ENCODE data around the gene NBEA.
"Not testable (repeated sequence)": the region's sequence is repeated elsewhere in the genome, so short reads cannot be mapped to it uniquely, and the experiment has no call there.

Gene NBEA

DNA sequence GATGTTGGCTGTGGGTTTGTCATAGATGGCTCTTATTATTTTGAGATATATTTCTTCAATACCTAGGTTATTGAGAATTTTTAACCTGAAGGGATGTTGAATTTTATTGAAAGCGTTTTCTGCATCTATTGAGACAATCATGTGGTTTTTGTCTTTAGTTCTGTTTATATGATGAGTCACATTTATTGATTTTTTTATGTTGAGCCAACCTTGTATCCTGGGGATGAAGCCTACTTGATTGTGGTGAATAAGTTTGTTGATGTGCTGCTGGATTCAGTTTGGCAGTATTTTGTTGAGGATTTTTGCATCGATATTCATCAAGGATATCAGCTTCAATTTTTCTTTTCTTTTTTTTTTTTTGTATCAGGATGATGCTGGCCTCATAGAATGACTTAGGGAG, 29.4 kb downstream of the NBEA start:
- Histone ChIP-seq H2BK120ac (ENCODE audit: insufficient read depth, low read length, poor library complexity) (no peak overlapping the region), H2AK5ac (ENCODE audit: low read length) (no peak overlapping the region), H4K12ac (ENCODE audit: low read depth, low read length) (no peak overlapping the region), H3K27ac (ENCODE audit: low read depth, low read length) (no peak overlapping the region), H3K9ac (ENCODE audit: low read length) (no peak overlapping the region), H3K9me3 (ENCODE audit: insufficient read depth, low read depth, low read length) (peaks cover 1% of the 10 kb centered on the region), H4K8ac (ENCODE audit: low read depth, low read length) (no peak overlapping the region), H3K36me3 (ENCODE audit: control insufficient read depth in 1 of 2, insufficient read depth in 2 of 2, low read length in 2 of 2) (no peaks in the 10 kb centered on the region), H3K4me2 (ENCODE audit: low read length) (no peak overlapping the region), H2BK5ac (ENCODE audit: low read depth, low read length, poor library complexity) (no peak overlapping the region), H3K18ac (ENCODE audit: low read length) (no peak overlapping the region), H3K14ac (ENCODE audit: low read length) (no peak overlapping the region), H2BK12ac (ENCODE audit: low read length) (no peak overlapping the region), H4K91ac (ENCODE audit: low read depth, low read length) (no peak overlapping the region), H3K4ac (ENCODE audit: low read depth, low read length) (no peak overlapping the region), H3K79me1 (ENCODE audit: low read length) (no peaks in the 10 kb centered on the region), H3K4me3 (ENCODE audit: low read depth, low read length) (no peak overlapping the region), H2AFZ (ENCODE audit: insufficient read depth, low read length, poor library complexity) (no peak overlapping the region), H3K27me3 (ENCODE audit: insufficient read depth, low read length) (no peaks in the 10 kb centered on the region), H3K23ac (ENCODE audit: low read length) (no peak overlapping the region), H3K4me1 (ENCODE audit: control insufficient read depth in 1 of 2, insufficient read depth in 2 of 2, low read length in 2 of 2) (no peaks in the 10 kb centered on the region), H3K79me2 (ENCODE audit: control insufficient read depth, insufficient read depth, low read length, poor library complexity) (no peaks in the 10 kb centered on the region)
- WGBS (ENCODE audit: extremely low coverage, insufficient coverage, insufficient read length), result no CpG with 5 or more reads among the region's 2 CpGs
- no peak for DNase-seq

GRCh38 chr13:34985199-34985598, 43.1 kb downstream of the NBEA start:
- not testable (repeated sequence) for H2AK5ac ChIP-seq (ENCODE audit: low read length); H4K8ac ChIP-seq (ENCODE audit: low read depth, low read length); H3K4ac ChIP-seq (ENCODE audit: low read depth, low read length); H3K4me3 ChIP-seq (ENCODE audit: low read depth, low read length); H3K9ac ChIP-seq (ENCODE audit: low read length); H3K4me2 ChIP-seq (ENCODE audit: low read length); H2BK12ac ChIP-seq (ENCODE audit: low read length); H4K12ac ChIP-seq (ENCODE audit: low read depth, low read length); H2AFZ ChIP-seq (ENCODE audit: insufficient read depth, low read length, poor library complexity); H3K27me3 ChIP-seq (ENCODE audit: insufficient read depth, low read length); H3K79me2 ChIP-seq (ENCODE audit: control insufficient read depth, insufficient read depth, low read length, poor library complexity); H3K23ac ChIP-seq (ENCODE audit: low read length); H2BK120ac ChIP-seq (ENCODE audit: insufficient read depth, low read length, poor library complexity); H3K18ac ChIP-seq (ENCODE audit: low read length); H4K91ac ChIP-seq (ENCODE audit: low read depth, low read length); H3K27ac ChIP-seq (ENCODE audit: low read depth, low read length); H3K36me3 ChIP-seq (ENCODE audit: control insufficient read depth in 1 of 2, insufficient read depth in 2 of 2, low read length in 2 of 2); H3K4me1 ChIP-seq (ENCODE audit: control insufficient read depth in 1 of 2, insufficient read depth in 2 of 2, low read length in 2 of 2); H3K9me3 ChIP-seq (ENCODE audit: insufficient read depth, low read depth, low read length); H2BK5ac ChIP-seq (ENCODE audit: low read depth, low read length, poor library complexity); H3K79me1 ChIP-seq (ENCODE audit: low read length); DNase-seq; H3K14ac ChIP-seq (ENCODE audit: low read length)
- WGBS (ENCODE audit: extremely low coverage, insufficient coverage, insufficient read length), result no CpG with 5 or more reads among the region's 5 CpGs

DNA sequence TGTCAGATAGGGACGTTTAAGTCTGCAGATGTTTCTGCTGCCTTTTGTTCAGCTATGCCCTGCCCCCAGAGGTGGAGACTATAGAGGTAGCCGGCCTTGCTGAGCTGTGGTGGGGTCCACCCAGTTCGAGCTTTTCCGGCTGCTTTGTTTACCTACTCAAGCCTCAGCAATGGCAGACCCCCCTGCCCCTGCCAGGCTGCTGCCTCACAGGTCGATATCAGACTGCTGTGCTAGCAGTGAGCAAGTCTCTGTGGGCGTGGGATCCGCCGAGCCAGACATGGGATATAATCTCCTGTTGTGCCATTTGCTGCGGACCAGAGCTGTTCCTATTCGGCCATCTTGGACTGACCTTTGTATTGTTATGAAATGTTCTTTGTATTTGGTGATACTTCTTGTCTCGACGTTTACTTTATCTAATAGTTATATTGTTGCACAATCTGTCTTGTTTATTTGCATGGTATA, 46.3 kb downstream of the NBEA start:
- no peak overlapping the region for H3K9ac ChIP-seq (ENCODE audit: low read length)

DNA sequence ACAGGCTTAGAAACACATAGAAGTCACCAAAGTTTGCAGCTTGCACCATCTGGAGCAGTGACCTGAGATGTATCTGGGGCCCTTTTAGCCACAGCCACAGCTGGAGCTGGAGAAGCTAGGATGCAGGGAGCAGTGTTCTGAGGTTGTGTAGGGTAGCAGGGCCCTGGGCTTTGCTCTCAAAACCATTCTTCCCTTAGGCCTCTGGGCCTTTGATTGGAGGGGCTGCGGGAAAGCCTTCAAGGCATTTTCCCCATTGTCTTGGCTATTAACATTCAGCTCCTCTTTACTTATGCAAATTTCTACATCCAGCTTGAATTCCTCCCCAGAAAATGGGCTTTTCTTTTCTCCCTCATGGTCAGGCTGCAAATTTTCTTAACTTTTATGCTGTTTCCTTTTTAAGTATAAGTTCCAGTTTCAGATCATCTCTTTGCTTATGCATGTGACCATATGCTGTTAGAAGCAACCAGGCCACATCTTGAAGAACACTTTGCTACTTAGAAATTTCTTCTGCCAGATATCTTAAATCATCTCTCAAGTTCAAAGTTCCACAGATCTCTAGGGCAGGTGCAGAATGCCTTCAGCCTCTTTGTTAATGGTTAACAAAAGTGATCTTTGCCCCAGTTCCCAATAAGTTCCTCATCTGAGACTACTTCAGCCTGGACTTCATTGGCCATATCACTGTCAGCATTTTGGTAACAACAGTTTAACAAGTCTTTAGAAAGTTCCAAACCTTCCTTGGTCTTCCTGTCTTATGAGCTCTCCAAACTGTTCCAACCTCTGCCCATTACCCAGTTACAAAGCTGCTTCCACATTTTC, 48.5 kb downstream of the NBEA start:
- WGBS (ENCODE audit: extremely low coverage, insufficient coverage, insufficient read length), result no CpG with 5 or more reads among the region's 1 CpG
- H2AFZ ChIP-seq (ENCODE audit: insufficient read depth, low read length, poor library complexity), result no peak overlapping the region

More for the DNA sequence above, 46.3 kb downstream of the NBEA start:
- H3K9me3 ChIP-seq (ENCODE audit: insufficient read depth, low read depth, low read length), result peaks cover 12% of the 10 kb centered on the region
- WGBS (ENCODE audit: extremely low coverage, insufficient coverage, insufficient read length), result no CpG with 5 or more reads among the region's 12 CpGs
- no peak overlapping the region for H3K27ac ChIP-seq (ENCODE audit: low read depth, low read length)
- no peak overlapping the region for H4K12ac ChIP-seq (ENCODE audit: low read depth, low read length)
- H3K4me3 ChIP-seq (ENCODE audit: low read depth, low read length), result no peak overlapping the region
- H3K4ac ChIP-seq (ENCODE audit: low read depth, low read length), result no peak overlapping the region
- no peak overlapping the region for H3K23ac ChIP-seq (ENCODE audit: low read length)
- no peaks in the 10 kb centered on the region for H3K27me3 ChIP-seq (ENCODE audit: insufficient read depth, low read length)
- no peaks in the 10 kb centered on the region for H3K79me1 ChIP-seq (ENCODE audit: low read length)
- no peaks in the 10 kb centered on the region for H3K79me2 ChIP-seq (ENCODE audit: control insufficient read depth, insufficient read depth, low read length, poor library complexity)
- H3K4me2 ChIP-seq (ENCODE audit: low read length), result no peak overlapping the region
- H2AFZ ChIP-seq (ENCODE audit: insufficient read depth, low read length, poor library complexity), result no peak overlapping the region
- no peak overlapping the region for H3K14ac ChIP-seq (ENCODE audit: low read length)
- H3K4me1 ChIP-seq (ENCODE audit: control insufficient read depth in 1 of 2, insufficient read depth in 2 of 2, low read length in 2 of 2), result no peaks in the 10 kb centered on the region
- H4K8ac ChIP-seq (ENCODE audit: low read depth, low read length), result no peak overlapping the region
- H3K36me3 ChIP-seq (ENCODE audit: control insufficient read depth in 1 of 2, insufficient read depth in 2 of 2, low read length in 2 of 2), result no peaks in the 10 kb centered on the region
- DNase-seq, result no peak
- no peak overlapping the region for H2BK12ac ChIP-seq (ENCODE audit: low read length)
- no peak overlapping the region for H3K18ac ChIP-seq (ENCODE audit: low read length)
- H2AK5ac ChIP-seq (ENCODE audit: low read length), result no peak overlapping the region
- H2BK5ac ChIP-seq (ENCODE audit: low read depth, low read length, poor library complexity), result no peak overlapping the region
- H4K91ac ChIP-seq (ENCODE audit: low read depth, low read length), result no peak overlapping the region
- H2BK120ac ChIP-seq (ENCODE audit: insufficient read depth, low read length, poor library complexity), result no peak overlapping the region

More for the DNA sequence above, 48.5 kb downstream of the NBEA start:
- Histone ChIP-seq H3K4ac (ENCODE audit: low read depth, low read length) (no peak overlapping the region), H3K36me3 (ENCODE audit: control insufficient read depth in 1 of 2, insufficient read depth in 2 of 2, low read length in 2 of 2) (no peaks in the 10 kb centered on the region), H3K4me2 (ENCODE audit: low read length) (no peak overlapping the region), H2BK5ac (ENCODE audit: low read depth, low read length, poor library complexity) (no peak overlapping the region), H4K91ac (ENCODE audit: low read depth, low read length) (no peak overlapping the region), H4K12ac (ENCODE audit: low read depth, low read length) (no peak overlapping the region), H3K27ac (ENCODE audit: low read depth, low read length) (no peak overlapping the region), H3K27me3 (ENCODE audit: insufficient read depth, low read length) (no peaks in the 10 kb centered on the region), H2BK120ac (ENCODE audit: insufficient read depth, low read length, poor library complexity) (no peak overlapping the region), H3K14ac (ENCODE audit: low read length) (no peak overlapping the region), H3K9me3 (ENCODE audit: insufficient read depth, low read depth, low read length) (peaks cover 12% of the 10 kb centered on the region), H3K9ac (ENCODE audit: low read length) (no peak overlapping the region), H3K23ac (ENCODE audit: low read length) (no peak overlapping the region), H3K18ac (ENCODE audit: low read length) (no peak overlapping the region), H2AK5ac (ENCODE audit: low read length) (no peak overlapping the region), H3K79me1 (ENCODE audit: low read length) (no peaks in the 10 kb centered on the region), H3K4me1 (ENCODE audit: control insufficient read depth in 1 of 2, insufficient read depth in 2 of 2, low read length in 2 of 2) (no peaks in the 10 kb centered on the region), H2BK12ac (ENCODE audit: low read length) (no peak overlapping the region), H3K79me2 (ENCODE audit: control insufficient read depth, insufficient read depth, low read length, poor library complexity) (no peaks in the 10 kb centered on the region), H3K4me3 (ENCODE audit: low read depth, low read length) (no peak overlapping the region), H4K8ac (ENCODE audit: low read depth, low read length) (no peak overlapping the region)
- no peak for DNase-seq
